ENCODE results near the gene ITPKA.

ITPKA gene

GRCh38 chr15:41491889-41492288 is 1.8 kb upstream of the ITPKA start:
- DNase-seq = no peak

GRCh38 chr15:41492597-41493204 is 973 bp upstream of the ITPKA start:
- DNase-seq = no peak

DNA sequence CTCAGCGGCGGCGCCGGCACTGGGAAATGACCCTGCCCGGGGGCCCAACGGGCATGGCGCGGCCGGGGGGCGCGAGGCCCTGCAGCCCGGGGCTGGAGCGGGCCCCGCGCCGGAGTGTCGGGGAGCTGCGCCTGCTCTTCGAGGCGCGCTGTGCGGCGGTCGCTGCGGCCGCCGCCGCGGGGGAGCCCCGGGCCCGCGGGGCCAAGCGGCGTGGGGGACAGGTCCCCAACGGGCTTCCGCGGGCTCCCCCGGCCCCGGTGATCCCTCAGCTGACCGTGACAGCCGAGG is 172 bp downstream of the ITPKA start:
- no peak for DNase-seq

DNA sequence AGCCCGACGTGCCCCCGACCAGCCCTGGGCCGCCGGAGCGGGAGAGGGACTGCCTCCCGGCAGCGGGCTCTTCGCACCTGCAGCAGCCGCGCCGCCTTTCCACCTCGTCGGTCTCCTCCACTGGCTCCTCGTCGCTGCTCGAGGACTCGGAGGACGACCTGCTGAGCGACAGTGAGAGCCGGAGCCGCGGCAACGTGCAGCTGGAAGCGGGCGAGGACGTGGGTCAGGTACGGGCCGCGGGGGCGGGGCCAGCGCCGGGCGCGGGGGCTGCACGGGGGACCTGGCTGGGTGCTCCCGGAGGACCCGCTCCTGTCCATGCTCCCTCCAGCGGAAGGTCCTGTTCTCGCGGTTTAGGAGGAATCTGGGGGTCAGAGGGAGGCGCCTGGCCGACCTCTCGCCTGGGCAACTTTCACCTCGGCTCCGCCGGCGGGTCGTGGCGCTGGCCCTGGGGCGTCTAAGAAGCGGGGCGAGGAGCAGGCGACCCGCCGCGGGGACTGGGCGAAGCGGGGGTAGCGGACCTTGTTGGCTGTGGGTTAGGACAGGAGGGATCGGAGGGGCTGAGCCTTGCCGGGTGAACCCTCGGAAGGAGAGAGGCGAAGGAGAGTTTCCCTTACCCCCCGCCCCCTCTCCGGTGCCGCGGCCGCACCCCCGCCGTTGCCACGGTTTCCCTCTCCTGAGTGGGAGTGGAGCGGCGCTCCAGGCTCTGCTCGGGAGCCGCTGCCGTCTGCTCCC is 682 bp downstream of the ITPKA start:
- peak; percentile 58 for DNase-seq

DNA sequence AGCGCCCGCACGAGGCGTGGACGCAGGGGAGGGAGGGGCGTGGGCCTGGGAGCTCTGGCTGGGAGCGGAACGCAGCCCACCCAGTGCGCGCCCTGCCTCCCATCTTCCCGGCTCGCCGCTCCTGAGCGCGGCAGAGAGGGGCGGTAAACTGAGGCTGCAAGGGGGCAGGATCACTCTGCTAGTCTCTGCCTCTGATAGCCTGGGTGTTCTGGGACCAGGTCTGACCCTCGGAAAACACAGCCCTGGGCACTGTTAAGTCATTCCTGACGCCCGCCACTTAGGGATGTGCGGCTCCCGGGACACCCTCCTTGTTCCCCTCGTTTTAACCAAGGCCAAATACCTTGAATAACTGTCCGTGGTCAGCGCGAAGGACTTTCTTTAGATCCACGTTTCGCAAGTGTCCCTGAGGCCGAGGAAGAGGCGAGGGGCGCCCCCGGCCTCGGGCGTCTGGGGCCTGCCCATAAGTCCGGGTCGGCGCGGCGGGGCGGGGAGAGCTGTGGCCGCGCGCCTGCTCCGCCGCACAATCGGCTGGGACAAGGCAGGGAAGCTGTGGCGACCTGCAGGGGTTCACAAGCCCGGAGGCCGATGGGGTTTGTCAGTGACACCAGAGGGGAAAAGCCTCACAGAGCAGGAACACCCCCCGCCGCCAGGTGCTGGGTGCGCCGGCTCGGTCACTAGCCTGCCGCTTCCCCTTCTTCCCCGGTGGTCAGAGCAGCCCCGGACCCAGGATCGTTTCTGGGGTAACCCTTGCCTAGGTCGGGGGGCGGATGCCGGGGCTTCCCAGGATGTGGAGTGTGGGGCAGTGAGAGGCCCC is 1.5 kb downstream of the ITPKA start:
- DNase-seq = peak; percentile 72

- peak; percentile 72 for DNase-seq
These were observed 2.3 kb downstream of the ITPKA start for GRCh38 chr15:41495736-41496599.

- DNase-seq = no peak
These were observed 5.0 kb downstream of the ITPKA start for GRCh38 chr15:41498657-41499056.

- DNase-seq = no peak
These were observed 5.6 kb downstream of the ITPKA start for GRCh38 chr15:41499109-41499851.

DNA sequence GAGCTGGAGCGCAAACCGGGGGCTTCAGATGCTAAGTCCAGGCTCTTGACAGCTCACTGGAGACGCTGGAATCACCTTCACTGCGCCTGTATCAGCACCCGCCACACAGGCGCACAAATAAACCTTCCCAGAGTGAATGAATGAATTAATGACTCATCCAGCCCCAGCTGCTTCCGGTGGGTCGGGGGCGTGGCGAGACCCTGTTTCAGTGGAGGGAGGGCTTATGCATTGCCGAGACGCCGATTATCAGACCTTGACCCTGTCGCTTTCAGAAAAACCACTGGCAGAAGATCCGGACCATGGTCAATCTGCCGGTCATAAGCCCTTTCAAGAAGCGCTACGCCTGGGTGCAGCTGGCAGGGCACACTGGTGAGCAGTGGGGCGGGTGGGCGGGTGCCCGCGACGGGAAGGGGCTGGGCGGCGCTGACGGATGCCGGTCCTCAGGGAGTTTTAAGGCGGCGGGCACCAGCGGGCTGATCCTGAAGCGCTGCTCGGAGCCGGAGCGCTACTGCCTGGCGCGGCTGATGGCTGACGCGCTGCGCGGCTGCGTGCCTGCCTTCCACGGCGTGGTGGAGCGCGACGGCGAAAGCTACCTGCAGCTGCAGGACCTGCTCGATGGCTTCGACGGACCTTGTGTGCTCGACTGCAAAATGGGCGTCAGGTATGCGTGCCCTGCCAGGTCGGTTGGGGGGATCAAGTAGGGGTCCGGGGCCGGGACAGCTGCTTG is 7.7 kb downstream of the ITPKA start:
- DNase-seq = peak; percentile 67

DNA sequence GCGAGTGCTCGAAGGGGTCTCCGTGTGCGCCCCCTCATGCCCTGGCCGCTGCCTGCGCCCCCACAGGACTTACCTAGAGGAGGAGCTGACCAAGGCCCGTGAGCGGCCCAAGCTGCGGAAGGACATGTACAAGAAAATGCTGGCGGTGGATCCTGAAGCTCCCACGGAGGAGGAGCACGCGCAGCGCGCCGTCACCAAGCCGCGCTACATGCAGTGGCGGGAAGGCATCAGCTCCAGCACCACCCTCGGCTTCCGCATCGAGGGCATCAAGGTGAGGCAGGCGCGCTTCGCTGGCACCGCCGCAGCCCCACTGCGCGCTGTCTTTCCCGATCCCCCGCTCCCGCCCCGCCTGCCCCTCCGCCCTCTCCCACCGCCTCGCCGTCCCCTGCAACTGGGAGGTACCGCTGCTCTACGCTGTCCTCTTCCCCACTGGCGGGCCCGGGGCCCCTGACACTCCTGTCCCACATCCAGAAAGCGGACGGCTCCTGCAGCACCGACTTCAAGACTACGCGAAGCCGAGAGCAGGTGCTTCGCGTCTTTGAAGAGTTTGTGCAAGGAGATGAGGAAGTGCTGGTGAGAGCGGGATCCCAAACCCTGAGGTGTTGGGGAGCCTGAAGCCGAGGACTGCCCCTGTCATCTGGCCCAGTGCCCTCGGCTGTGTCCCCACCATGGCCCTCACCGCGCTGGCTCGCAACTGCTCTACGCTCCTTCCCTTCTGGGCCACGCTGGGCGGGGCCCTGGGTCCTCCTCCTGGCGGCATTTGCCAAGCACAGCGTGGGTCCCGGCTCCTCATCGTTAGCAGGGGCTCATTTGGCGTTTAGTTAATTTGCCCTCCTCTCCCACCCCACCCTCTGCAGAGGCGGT is 8.5 kb downstream of the ITPKA start:
- DNase-seq = peak; percentile 60

DNA sequence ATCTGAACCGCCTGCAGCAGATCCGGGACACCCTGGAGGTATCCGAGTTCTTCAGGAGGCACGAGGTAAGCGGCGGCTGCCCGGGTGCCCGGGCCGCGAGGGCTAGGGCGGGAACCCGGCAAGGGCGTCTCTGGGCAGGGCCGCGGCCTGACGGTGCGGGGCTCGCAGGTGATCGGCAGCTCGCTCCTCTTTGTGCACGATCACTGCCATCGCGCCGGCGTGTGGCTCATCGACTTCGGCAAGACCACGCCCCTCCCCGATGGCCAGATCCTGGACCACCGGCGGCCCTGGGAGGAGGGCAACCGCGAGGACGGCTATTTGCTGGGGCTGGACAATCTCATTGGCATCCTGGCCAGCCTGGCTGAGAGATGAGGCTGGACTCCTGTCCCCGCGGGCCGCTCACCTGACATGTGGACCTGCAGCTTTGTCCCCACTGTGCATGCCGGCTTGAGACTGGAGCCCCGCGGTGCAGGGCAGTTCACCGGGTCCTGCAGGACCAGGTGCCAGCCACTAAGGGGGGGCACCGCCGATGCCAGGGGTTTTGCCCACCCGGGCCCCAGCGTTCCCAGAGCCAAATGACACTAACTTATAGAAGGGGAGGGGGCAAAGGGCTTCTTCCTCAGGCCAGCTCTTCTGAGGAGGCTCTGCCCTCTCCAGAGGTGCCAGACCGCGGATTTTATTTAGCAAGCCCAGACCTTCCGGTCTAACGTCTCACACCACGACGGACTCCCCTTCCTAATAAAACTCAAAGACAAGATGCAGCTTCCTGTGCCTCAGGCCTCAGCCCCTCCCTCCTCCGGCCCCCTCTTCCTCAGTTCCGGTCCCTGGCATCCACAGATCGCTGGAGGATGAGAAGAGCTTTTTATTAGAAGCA is 9.4 kb downstream of the ITPKA start:
- DNase-seq = no peak

DNA sequence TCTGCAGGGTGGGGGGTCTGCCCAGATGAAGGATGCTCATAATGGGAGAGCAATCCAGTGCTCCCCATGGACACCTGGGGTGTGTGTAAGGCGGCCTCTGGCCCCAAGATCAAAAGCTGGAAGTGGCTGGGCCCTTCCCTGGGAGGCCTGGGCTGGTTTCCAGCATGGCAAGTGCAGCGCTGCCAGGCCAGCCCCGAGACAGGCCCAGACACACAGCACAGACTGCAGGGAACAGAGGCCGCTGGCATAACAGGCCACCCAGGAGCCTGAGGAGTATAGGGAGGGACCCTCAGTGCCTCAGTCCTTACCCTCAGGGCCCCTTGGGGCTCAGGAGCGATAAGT is 10.0 kb downstream of the ITPKA start:
- DNase-seq = no peak

GRCh38 chr15:41504751-41505492 is 11.2 kb downstream of the ITPKA start:
- DNase-seq = no peak

GRCh38 chr15:41505776-41506175 is 12.1 kb downstream of the ITPKA start:
- DNase-seq = no peak

- DNase-seq = no peak
These were observed 13.2 kb downstream of the ITPKA start for GRCh38 chr15:41506796-41507341.

DNA sequence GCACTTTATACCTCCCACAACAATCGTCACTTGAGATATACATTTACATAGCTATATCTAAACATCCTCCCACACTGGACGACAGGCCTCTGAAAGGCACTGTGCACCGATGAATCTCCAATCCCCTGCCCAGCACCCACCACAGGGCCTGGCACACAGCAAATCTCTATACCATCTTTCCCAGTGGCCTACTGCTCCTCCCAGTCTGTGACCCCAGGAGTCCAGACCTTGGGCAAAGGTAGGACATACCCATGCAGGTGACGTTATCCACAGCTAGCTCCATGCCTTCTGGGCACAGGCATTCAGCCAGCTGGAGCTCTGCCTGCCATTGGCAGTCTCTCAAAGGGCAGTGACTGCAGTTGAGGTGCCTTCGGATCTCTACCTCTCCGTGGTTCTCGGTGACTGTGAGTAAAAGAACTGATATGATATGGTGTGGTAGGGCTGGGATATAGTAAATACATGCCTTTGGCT is 14.2 kb downstream of the ITPKA start:
- DNase-seq = no peak

- peak; percentile 22 for DNase-seq
These were observed 17.1 kb downstream of the ITPKA start for GRCh38 chr15:41510728-41511127.

DNA sequence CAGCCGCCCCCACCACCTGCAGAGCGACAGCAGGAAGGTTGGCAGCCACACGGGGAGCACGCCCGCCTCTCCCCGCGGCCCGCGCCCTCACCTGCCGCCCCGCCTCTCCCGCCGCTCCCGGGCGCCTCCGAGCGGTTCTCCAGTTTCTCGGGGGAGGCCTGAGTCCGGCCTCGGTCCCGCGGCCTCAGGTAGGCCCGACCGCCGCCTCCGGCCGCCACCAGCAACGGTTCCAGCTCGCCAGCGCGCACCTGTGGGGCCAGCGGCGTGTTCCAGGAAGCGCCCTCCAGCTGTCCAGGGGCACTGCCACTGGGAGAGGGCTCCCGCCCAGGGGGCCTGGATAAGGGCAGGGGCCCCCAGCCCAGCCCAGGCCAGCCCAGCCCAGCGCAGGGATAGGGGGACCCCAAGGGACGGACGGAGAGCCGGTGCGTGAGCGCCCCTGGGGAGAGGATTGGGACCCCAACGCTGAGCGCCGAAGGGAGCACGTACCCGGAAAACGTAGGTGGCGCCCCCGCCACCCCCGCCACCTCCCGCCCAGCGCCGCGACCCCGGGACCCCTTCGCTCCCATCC is 17.7 kb downstream of the ITPKA start:
- peak; percentile 38 for DNase-seq

Measured in retina (tissue), 1 donor.